Naive B cell (primary cell): ENCODE measurements around the gene CLEC3B. TPM values are rescaled to one million over a fixed set of nuclear protein-coding genes. Genes with fewer than 3 reads are reported as not detected.
"Not testable (repeated sequence)": the region's sequence is repeated elsewhere in the genome, so short reads cannot be mapped to it uniquely, and the experiment has no call there.

ENCODE experiments used
- ATAC-seq, 2 donors: fragments of 150-1000 bp; cut with Tn5 transposase; 2 replicates each; pipeline ENCODE4 v1.10.0; 2021; ENCODE audit warnings: low read depth in 2 of 2, mild to moderate bottlenecking in 2 of 2, moderate library complexity in 2 of 2
- DNase-seq: peaks from one replicate; pipeline ENCODE4 v3.0.0; 2022
- H3K27ac Mint-ChIP-seq, 6 donors: one replicate each; pipeline ENCODE4 v1.8.0; 2020 to 2022; ENCODE audit warnings: mild to moderate bottlenecking in 6 of 6, mixed read lengths in 6 of 6, moderate library complexity in 5 of 6, inconsistent platforms in 2 of 6
- H3K27me3 Mint-ChIP-seq, 3 donors: one replicate each; pipeline ENCODE4 v1.8.0; 2021 to 2022; ENCODE audit warnings: mixed read lengths in 3 of 3, mild to moderate bottlenecking in 1 of 3
- H3K36me3 Mint-ChIP-seq, 2 donors: one replicate each; pipeline ENCODE4 v1.8.0; 2020 to 2022; ENCODE audit warnings: mixed read lengths in 2 of 2, inconsistent platforms in 1 of 2, mild to moderate bottlenecking in 1 of 2
- H3K4me1 Mint-ChIP-seq, 3 donors: one replicate each; pipeline ENCODE4 v1.8.0; 2020 to 2022; ENCODE audit warnings: mixed read lengths in 3 of 3, inconsistent platforms in 1 of 3, mild to moderate bottlenecking in 1 of 3, moderate library complexity in 1 of 3
- H3K4me3 Mint-ChIP-seq, 8 donors: one replicate each; pipeline ENCODE4 v1.8.0; 2020 to 2022; ENCODE audit warnings: mild to moderate bottlenecking in 8 of 8, mixed read lengths in 8 of 8, moderate library complexity in 8 of 8, inconsistent platforms in 2 of 8
- H3K9me3 Mint-ChIP-seq, 7 donors: one replicate each; pipeline ENCODE4 v1.8.0; 2020 to 2022; ENCODE audit warnings: mixed read lengths in 7 of 7, mild to moderate bottlenecking in 5 of 7, inconsistent platforms in 2 of 7, moderate library complexity in 1 of 7
- polyA plus RNA-seq, 6 donors: library from polyadenylated mRNA; unstranded; fragments of 300-500 nt; fragmentation: Illumina TruSeq; gene quantifications; one replicate each; pipeline ENCODE4 v1.2.3, GENCODE V29; 2021; ENCODE audit warnings: low read depth in 6 of 6

The CLEC3B gene
- polyA plus RNA-seq, 6 donors from 2014 or later = not detected

GRCh38 chr3:45067486-45067885 is 41.4 kb downstream of the CLEC3B start:
- H3K27me3 Mint-ChIP-seq = peaks cover 0 to 11% (median 4%) of the 10 kb centered on the region in 3 donors
- H3K4me1 Mint-ChIP-seq = peaks cover 0 to 7% (median 4%) of the 10 kb centered on the region in 3 donors
- H3K4me3 Mint-ChIP-seq = peak overlapping the region in 1 of 8 donors; percentile 6
- ATAC-seq (no peak), DNase-seq (no peak)
- peaks cover 0 to 2% (median 0%) of the 10 kb centered on the region in 7 donors for H3K9me3 Mint-ChIP-seq
- no peaks in the 10 kb centered on the region for H3K36me3 Mint-ChIP-seq
- no peak overlapping the region for H3K27ac Mint-ChIP-seq

- DNase-seq = no peak
- Mint-ChIP-seq H3K4me1 (peaks cover 0 to 7% (median 4%) of the 10 kb centered on the region in 3 donors), H3K27ac (peak overlapping the region in 1 of 6 donors; percentile 39), H3K27me3 (peaks cover 0 to 11% (median 4%) of the 10 kb centered on the region in 3 donors), H3K9me3 (peaks cover 0 to 2% (median 0%) of the 10 kb centered on the region in 7 donors), H3K4me3 (no peak overlapping the region), H3K36me3 (no peaks in the 10 kb centered on the region)
- no peak for ATAC-seq
These were observed 41.8 kb downstream of the CLEC3B start for GRCh38 chr3:45067941-45068340.

- ATAC-seq = no peak
- H3K4me1 Mint-ChIP-seq = no peaks in the 10 kb centered on the region
These were observed 45.0 kb downstream of the CLEC3B start for GRCh38 chr3:45071075-45071474.

GRCh38 chr3:45075821-45076625 is 49.9 kb downstream of the CLEC3B start:
- no peaks in the 10 kb centered on the region for H3K36me3 Mint-ChIP-seq
- no peak for DNase-seq
- no peaks in the 10 kb centered on the region for H3K4me1 Mint-ChIP-seq
- H3K4me3 Mint-ChIP-seq = no peak overlapping the region
- ATAC-seq = no peak
- peak overlapping the region in 1 of 6 donors; percentile 60 for H3K27ac Mint-ChIP-seq
- peaks cover 0 to 10% (median 0%) of the 10 kb centered on the region in 3 donors for H3K27me3 Mint-ChIP-seq
- H3K9me3 Mint-ChIP-seq = no peaks in the 10 kb centered on the region

More at GRCh38 chr3:45071075-45071474, 45.0 kb downstream of the CLEC3B start:
- no peaks in the 10 kb centered on the region for H3K9me3 Mint-ChIP-seq
- H3K4me3 Mint-ChIP-seq = no peak overlapping the region
- H3K36me3 Mint-ChIP-seq = no peaks in the 10 kb centered on the region
- no peak for DNase-seq
- H3K27me3 Mint-ChIP-seq = peaks cover 0 to 11% (median 10%) of the 10 kb centered on the region in 3 donors
- no peak overlapping the region for H3K27ac Mint-ChIP-seq

GRCh38 chr3:45078256-45078655 is 52.2 kb downstream of the CLEC3B start:
- not testable (repeated sequence) for H3K4me1 Mint-ChIP-seq, H3K9me3 Mint-ChIP-seq, H3K27ac Mint-ChIP-seq, H3K36me3 Mint-ChIP-seq, ATAC-seq, DNase-seq, H3K4me3 Mint-ChIP-seq
- peaks cover 0 to 10% (median 0%) of the 10 kb centered on the region in 3 donors for H3K27me3 Mint-ChIP-seq

- H3K9me3 Mint-ChIP-seq = no peaks in the 10 kb centered on the region
- H3K4me1 Mint-ChIP-seq = no peaks in the 10 kb centered on the region
- H3K27ac Mint-ChIP-seq = peak overlapping the region in 1 of 6 donors; percentile 54
- no peak overlapping the region for H3K4me3 Mint-ChIP-seq
- DNase-seq (no peak), ATAC-seq (no peak)
- peaks cover 0 to 7% (median 0%) of the 10 kb centered on the region in 3 donors for H3K27me3 Mint-ChIP-seq
- no peaks in the 10 kb centered on the region for H3K36me3 Mint-ChIP-seq
These were observed 52.9 kb downstream of the CLEC3B start for GRCh38 chr3:45078910-45079522.

- ATAC-seq = no peak
- no peak overlapping the region for H3K4me3 Mint-ChIP-seq
- H3K36me3 Mint-ChIP-seq = no peaks in the 10 kb centered on the region
- no peaks in the 10 kb centered on the region for H3K4me1 Mint-ChIP-seq
- H3K27ac Mint-ChIP-seq = no peak overlapping the region
- H3K9me3 Mint-ChIP-seq = no peaks in the 10 kb centered on the region
- no peaks in the 10 kb centered on the region for H3K27me3 Mint-ChIP-seq
- DNase-seq = no peak
These were observed 53.6 kb downstream of the CLEC3B start for GRCh38 chr3:45079715-45080114.

GRCh38 chr3:45080824-45081223 is 54.7 kb downstream of the CLEC3B start:
- no peak overlapping the region for H3K4me3 Mint-ChIP-seq

GRCh38 chr3:45081506-45082141 is 55.5 kb downstream of the CLEC3B start:
- Mint-ChIP-seq H3K36me3 (no peaks in the 10 kb centered on the region), H3K27ac (no peak overlapping the region), H3K4me3 (no peak overlapping the region), H3K4me1 (no peaks in the 10 kb centered on the region), H3K9me3 (no peaks in the 10 kb centered on the region), H3K27me3 (no peaks in the 10 kb centered on the region)
- ATAC-seq = no peak
- no peak for DNase-seq

More at GRCh38 chr3:45080824-45081223, 54.7 kb downstream of the CLEC3B start:
- no peaks in the 10 kb centered on the region for H3K9me3 Mint-ChIP-seq
- no peaks in the 10 kb centered on the region for H3K27me3 Mint-ChIP-seq
- ATAC-seq (no peak), DNase-seq (no peak)
- no peak overlapping the region for H3K27ac Mint-ChIP-seq
- H3K36me3 Mint-ChIP-seq = no peaks in the 10 kb centered on the region
- no peaks in the 10 kb centered on the region for H3K4me1 Mint-ChIP-seq

- no peaks in the 10 kb centered on the region for H3K4me1 Mint-ChIP-seq
- no peaks in the 10 kb centered on the region for H3K27me3 Mint-ChIP-seq
- DNase-seq (no peak), ATAC-seq (no peak)
- H3K36me3 Mint-ChIP-seq = no peaks in the 10 kb centered on the region
- H3K27ac Mint-ChIP-seq = no peak overlapping the region
- no peaks in the 10 kb centered on the region for H3K9me3 Mint-ChIP-seq
- no peak overlapping the region for H3K4me3 Mint-ChIP-seq
These were observed 56.0 kb downstream of the CLEC3B start for GRCh38 chr3:45082142-45082538.

GRCh38 chr3:45083023-45083422 is 56.9 kb downstream of the CLEC3B start:
- no peaks in the 10 kb centered on the region for H3K9me3 Mint-ChIP-seq
- no peak for ATAC-seq
- no peaks in the 10 kb centered on the region for H3K36me3 Mint-ChIP-seq
- H3K27ac Mint-ChIP-seq = no peak overlapping the region
- no peaks in the 10 kb centered on the region for H3K4me1 Mint-ChIP-seq
- peak overlapping the region in 1 of 8 donors; percentile 42 for H3K4me3 Mint-ChIP-seq
- no peak for DNase-seq
- no peaks in the 10 kb centered on the region for H3K27me3 Mint-ChIP-seq

GRCh38 chr3:45084361-45084760 is 58.3 kb downstream of the CLEC3B start:
- Mint-ChIP-seq H3K27me3 (no peaks in the 10 kb centered on the region), H3K4me1 (no peaks in the 10 kb centered on the region), H3K36me3 (no peaks in the 10 kb centered on the region), H3K27ac (no peak overlapping the region), H3K9me3 (no peaks in the 10 kb centered on the region), H3K4me3 (no peak overlapping the region)
- ATAC-seq (no peak), DNase-seq (no peak)

- no peaks in the 10 kb centered on the region for H3K4me1 Mint-ChIP-seq
- ATAC-seq (no peak), DNase-seq (no peak)
- H3K36me3 Mint-ChIP-seq = no peaks in the 10 kb centered on the region
- H3K27me3 Mint-ChIP-seq = no peaks in the 10 kb centered on the region
- no peaks in the 10 kb centered on the region for H3K9me3 Mint-ChIP-seq
- no peak overlapping the region for H3K4me3 Mint-ChIP-seq
- H3K27ac Mint-ChIP-seq = no peak overlapping the region
These were observed 59.0 kb downstream of the CLEC3B start for GRCh38 chr3:45084820-45085816.
